Loucy (cell line): ENCODE results near the gene SLC39A9.

Experiments used
- H2AFZ ChIP-seq: fragments of 200-600 bp; sonication (generic); 2 replicates; pipeline ENCODE4 v1.6.0; 2016; ENCODE audit warnings: antibody characterized with exemption, mild to moderate bottlenecking, low read length, moderate library complexity
- H3F3A ChIP-seq: fragments of 200-600 bp; 2 replicates; pipeline ENCODE4 v1.6.0; 2016; ENCODE audit warnings: antibody characterized with exemption, low read depth, mild to moderate bottlenecking
- H3K27me3 ChIP-seq: fragments of 200-600 bp; sonication (generic); 2 replicates; pipeline ENCODE4 v1.6.1; 2014; ENCODE audit warnings: low read length, mild to moderate bottlenecking; ENCODE audit not compliant: insufficient read depth, poor library complexity, severe bottlenecking
- H3K36me3 ChIP-seq: fragments of 200-600 bp; sonication (generic); 2 replicates; pipeline ENCODE4 v1.6.1; 2016; ENCODE audit warnings: low read length; ENCODE audit not compliant: insufficient read depth
- H3K4me1 ChIP-seq: fragments of 200-600 bp; sonication (generic); 2 replicates; pipeline ENCODE4 v1.5.1; 2014; ENCODE audit warnings: low read length, mild to moderate bottlenecking; ENCODE audit not compliant: insufficient read depth, poor library complexity, severe bottlenecking
- H3K4me2 ChIP-seq: fragments of 200-600 bp; sonication (generic); 2 replicates; pipeline ENCODE4 v1.6.0; 2014; ENCODE audit warnings: antibody characterized with exemption, low read length, low read depth, mild to moderate bottlenecking; ENCODE audit not compliant: poor library complexity, severe bottlenecking
- H3K4me3 ChIP-seq: fragments of 200-600 bp; sonication (generic); 2 replicates; pipeline ENCODE4 v1.5.1; 2014; ENCODE audit warnings: low read length, mild to moderate bottlenecking, mixed read lengths; ENCODE audit not compliant: poor library complexity, severe bottlenecking
- H3K79me2 ChIP-seq: fragments of 200-600 bp; sonication (generic); 2 replicates; pipeline ENCODE4 v1.6.1; 2014; ENCODE audit warnings: low read length; ENCODE audit not compliant: insufficient read depth
- H3K9ac ChIP-seq: fragments of 200-600 bp; sonication (generic); 2 replicates; pipeline ENCODE4 v1.6.0; 2014; ENCODE audit warnings: mild to moderate bottlenecking, low read depth, low read length, moderate library complexity; ENCODE audit not compliant: poor library complexity, severe bottlenecking
- H3K9me2 ChIP-seq: fragments of 200-600 bp; sonication (generic); replicated peaks from 2 replicates; pipeline ENCODE4 v1.6.1; 2016; ENCODE audit warnings: low read depth, low read length, mixed read lengths
- H3K9me3 ChIP-seq: fragments of 200-600 bp; sonication (generic); 2 replicates; pipeline ENCODE4 v1.6.1; 2014; ENCODE audit warnings: mild to moderate bottlenecking, antibody characterized with exemption, low read length, low read depth; ENCODE audit not compliant: insufficient read depth
- H4K20me1 ChIP-seq: fragments of 200-600 bp; sonication (generic); 2 replicates; pipeline ENCODE4 v1.6.0; 2014; ENCODE audit warnings: antibody characterized with exemption, low read length, mild to moderate bottlenecking; ENCODE audit not compliant: insufficient read depth, poor library complexity, severe bottlenecking
- EZH2phosphoT487 ChIP-seq: fragments of 200-600 bp; IDR thresholded peaks from 2 replicates; pipeline ENCODE4 v1.6.1; 2018; ENCODE audit warnings: antibody characterized with exemption, mild to moderate bottlenecking, moderate library complexity, borderline replicate concordance
- TF ChIP-seq, protein P1 (sequence below): fragments of 200-600 bp; sonication (generic); conservative IDR thresholded peaks from 2 replicates; pipeline ENCODE4 v1.5.1; 2014; ENCODE audit warnings: mild to moderate bottlenecking, antibody characterized with exemption, low read length

SLC39A9 gene

DNA sequence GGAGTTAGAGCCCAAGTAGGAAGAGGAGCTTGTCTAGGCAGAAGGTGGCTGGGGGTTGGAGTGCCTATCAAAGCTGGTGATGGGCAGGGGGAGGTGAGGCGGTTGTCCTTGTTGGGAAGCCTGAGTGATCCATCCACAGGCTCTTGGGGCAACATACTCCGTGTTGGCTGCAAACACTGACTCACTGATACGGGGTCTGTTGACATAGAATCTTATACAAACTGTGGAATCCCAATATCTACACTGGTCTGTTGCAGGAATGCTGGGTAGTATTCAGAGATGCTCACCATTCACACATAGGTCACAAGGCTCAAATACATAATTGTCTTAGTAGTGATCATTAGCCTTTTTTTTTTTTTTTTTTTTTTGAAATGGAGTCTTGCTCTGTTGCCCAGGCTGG, 26.3 kb upstream of the SLC39A9 start:
- H3K9me2 ChIP-seq = no peaks in the 10 kb centered on the region
- 0 out of 2 replicates have a peak, but pooled peaks cover 3% of the 10 kb centered on the region for H3K9me3 ChIP-seq
- H3K27me3 ChIP-seq = no peaks in the 10 kb centered on the region
- no peaks in the 10 kb centered on the region for H3K4me1 ChIP-seq
- no peak overlapping the region for H3K9ac ChIP-seq
- TF ChIP-seq EZH2phosphoT487 = no peak
- TF ChIP-seq, protein P1, sequence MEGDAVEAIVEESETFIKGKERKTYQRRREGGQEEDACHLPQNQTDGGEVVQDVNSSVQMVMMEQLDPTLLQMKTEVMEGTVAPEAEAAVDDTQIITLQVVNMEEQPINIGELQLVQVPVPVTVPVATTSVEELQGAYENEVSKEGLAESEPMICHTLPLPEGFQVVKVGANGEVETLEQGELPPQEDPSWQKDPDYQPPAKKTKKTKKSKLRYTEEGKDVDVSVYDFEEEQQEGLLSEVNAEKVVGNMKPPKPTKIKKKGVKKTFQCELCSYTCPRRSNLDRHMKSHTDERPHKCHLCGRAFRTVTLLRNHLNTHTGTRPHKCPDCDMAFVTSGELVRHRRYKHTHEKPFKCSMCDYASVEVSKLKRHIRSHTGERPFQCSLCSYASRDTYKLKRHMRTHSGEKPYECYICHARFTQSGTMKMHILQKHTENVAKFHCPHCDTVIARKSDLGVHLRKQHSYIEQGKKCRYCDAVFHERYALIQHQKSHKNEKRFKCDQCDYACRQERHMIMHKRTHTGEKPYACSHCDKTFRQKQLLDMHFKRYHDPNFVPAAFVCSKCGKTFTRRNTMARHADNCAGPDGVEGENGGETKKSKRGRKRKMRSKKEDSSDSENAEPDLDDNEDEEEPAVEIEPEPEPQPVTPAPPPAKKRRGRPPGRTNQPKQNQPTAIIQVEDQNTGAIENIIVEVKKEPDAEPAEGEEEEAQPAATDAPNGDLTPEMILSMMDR = no peak
- no peak overlapping the region for H3K4me2 ChIP-seq
- H3K36me3 ChIP-seq = peaks cover 30% of the 10 kb centered on the region
- no peaks in the 10 kb centered on the region for H4K20me1 ChIP-seq
- no peak overlapping the region for H3K4me3 ChIP-seq
- no peaks in the 10 kb centered on the region for H3K79me2 ChIP-seq
- H3F3A ChIP-seq = no peaks in the 10 kb centered on the region
- H2AFZ ChIP-seq = no peak overlapping the region

DNA sequence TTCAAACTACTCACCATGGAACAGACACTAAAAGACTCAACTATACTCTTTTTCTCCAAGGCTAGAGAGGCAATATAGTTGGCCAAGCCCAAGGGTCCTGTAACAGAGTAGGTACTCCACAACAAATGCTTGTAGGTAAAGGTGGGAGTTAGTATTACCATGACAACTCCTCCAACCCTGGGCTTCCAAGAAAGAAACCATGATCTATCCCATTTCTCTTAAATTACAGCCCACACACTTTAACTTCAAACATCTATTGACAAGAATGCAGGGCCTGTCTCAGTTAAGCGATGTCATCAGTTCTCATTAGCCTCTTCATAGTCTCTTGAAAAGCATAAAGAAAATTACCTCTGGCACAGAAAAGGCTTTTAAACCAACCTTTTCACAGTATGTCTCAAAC, 25.4 kb upstream of the SLC39A9 start:
- no peak for TF ChIP-seq EZH2phosphoT487
- TF ChIP-seq, protein P1 = no peak
- Histone ChIP-seq H3K4me2 (no peak overlapping the region), H3K79me2 (no peaks in the 10 kb centered on the region), H3F3A (no peaks in the 10 kb centered on the region), H2AFZ (no peak overlapping the region), H4K20me1 (no peaks in the 10 kb centered on the region), H3K27me3 (no peaks in the 10 kb centered on the region), H3K36me3 (peaks cover 30% of the 10 kb centered on the region), H3K9me2 (no peaks in the 10 kb centered on the region), H3K4me1 (no peaks in the 10 kb centered on the region), H3K4me3 (no peak overlapping the region), H3K9ac (no peak overlapping the region), H3K9me3 (0 out of 2 replicates have a peak, but pooled peaks cover 3% of the 10 kb centered on the region)

DNA sequence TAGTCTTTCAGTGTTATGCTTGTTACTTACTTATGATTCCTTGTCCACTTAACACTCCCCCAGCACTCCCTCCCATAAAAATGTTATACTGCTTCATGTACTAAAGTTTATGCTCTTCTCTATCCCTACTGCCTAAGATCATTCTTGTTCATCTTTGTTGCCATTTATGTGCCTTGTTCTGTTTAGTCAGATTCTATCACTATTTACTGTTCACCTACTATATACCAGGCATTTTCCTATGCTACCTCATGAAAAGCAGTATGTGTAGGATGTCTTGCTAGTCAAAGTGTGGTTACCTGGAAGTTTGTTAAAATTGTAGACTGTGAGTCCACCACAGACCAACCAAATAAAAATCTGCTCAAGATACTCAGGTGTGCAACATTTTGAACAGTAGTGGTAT, 24.3 kb upstream of the SLC39A9 start:
- Histone ChIP-seq H3K36me3 (peaks cover 41% of the 10 kb centered on the region), H3F3A (no peaks in the 10 kb centered on the region), H3K9me3 (0 out of 2 replicates have a peak, but pooled peaks cover 3% of the 10 kb centered on the region), H3K79me2 (0 out of 2 replicates have a peak, but pooled peaks cover under 1% of the 10 kb centered on the region), H3K9ac (no peak overlapping the region), H3K27me3 (no peaks in the 10 kb centered on the region), H3K4me2 (no peak overlapping the region), H3K9me2 (no peaks in the 10 kb centered on the region), H4K20me1 (no peaks in the 10 kb centered on the region), H3K4me3 (no peak overlapping the region), H3K4me1 (no peaks in the 10 kb centered on the region), H2AFZ (no peak overlapping the region)
- no peak for TF ChIP-seq EZH2phosphoT487
- TF ChIP-seq, protein P1 = no peak
